GM19455 (cell line): Measurements from ENCODE around the gene EXOC7.
"Not testable (repeated sequence)": the region's sequence is repeated elsewhere in the genome, so short reads cannot be mapped to it uniquely, and the experiment has no call there.

Experiments
- ATAC-seq: cut with Tn5 transposase; IDR thresholded peaks from one replicate; pipeline ENCODE4 v1.9.1; 2021; ENCODE audit not compliant: unreplicated experiment

The EXOC7 gene

GRCh38 chr17:76076146-76076764 is 27.3 kb downstream of the EXOC7 start:
- ATAC-seq = no peak

- no peak for ATAC-seq
Measured at GRCh38 chr17:76075364-76076145, 28.0 kb downstream of the EXOC7 start.

- ATAC-seq = no peak
Measured at GRCh38 chr17:76074390-76075363, 28.9 kb downstream of the EXOC7 start, which contains the start of gene GALR2. Gene GALR2, plus strand, starts transcription at chr17:76074781. Its CDS starts 103 bp downstream, at chr17:76074884.

- peak; percentile 82 for ATAC-seq
Measured at GRCh38 chr17:76072148-76072858, 31.3 kb downstream of the EXOC7 start, which contains the start of gene SRP68. Gene SRP68, minus strand, starts transcription at chr17:76072517. Its CDS starts 26 bp downstream, at chr17:76072491.

- peak; percentile 28 for ATAC-seq
Measured at GRCh38 chr17:76071531-76072147, 31.9 kb downstream of the EXOC7 start.

- no peak for ATAC-seq
Measured at GRCh38 chr17:76065775-76066174, 37.8 kb downstream of the EXOC7 start.

GRCh38 chr17:76063875-76064546 is 39.6 kb downstream of the EXOC7 start:
- ATAC-seq = no peak

- not testable (repeated sequence) for ATAC-seq
Measured at GRCh38 chr17:76058264-76058663, 45.3 kb downstream of the EXOC7 start.

GRCh38 chr17:76056882-76057281 is 46.7 kb downstream of the EXOC7 start:
- no peak for ATAC-seq

- ATAC-seq = no peak
Measured at GRCh38 chr17:76054112-76054476, 49.5 kb downstream of the EXOC7 start.

GRCh38 chr17:76053246-76054111 is 50.1 kb downstream of the EXOC7 start:
- no peak for ATAC-seq

- ATAC-seq = no peak
Measured at GRCh38 chr17:76051561-76051960, 52.0 kb downstream of the EXOC7 start.

GRCh38 chr17:76050538-76051467 is 52.8 kb downstream of the EXOC7 start:
- ATAC-seq = no peak

GRCh38 chr17:76049836-76050537 is 53.6 kb downstream of the EXOC7 start:
- no peak for ATAC-seq

GRCh38 chr17:76049239-76049638 is 54.3 kb downstream of the EXOC7 start:
- ATAC-seq = no peak

GRCh38 chr17:76048711-76049110 is 54.9 kb downstream of the EXOC7 start:
- ATAC-seq = no peak

GRCh38 chr17:76048025-76048605 is 55.5 kb downstream of the EXOC7 start:
- no peak for ATAC-seq
